Neural progenitor cell (in vitro differentiated cells): ENCODE measurements around the gene ARHGEF6.

Experiments
- CTCF ChIP-seq: fragments of 200-600 bp; sonication (generic); IDR thresholded peaks from 2 replicates; pipeline ENCODE4 v1.5.1; 2017; ENCODE audit warnings: antibody characterized with exemption, mild to moderate bottlenecking
- EZH2 ChIP-seq: fragments of 200-600 bp; sonication (generic); IDR thresholded peaks from 2 replicates; pipeline ENCODE4 v1.6.1; 2017; ENCODE audit warnings: antibody characterized with exemption, mild to moderate bottlenecking, moderate library complexity

- TF ChIP-seq EZH2: no peak
- TF ChIP-seq CTCF: peak; percentile 45
These were observed 69.6 kb downstream of the ARHGEF6 start for GRCh38 chrX:136711147-136711546.
